GM10266 (cell line): Measurements from ENCODE around the gene ZNF300.

ENCODE experiments used
- DNase-seq: peaks from one replicate; pipeline ENCODE4 v3.0.0; 2012; ENCODE audit errors: extremely low spot score
- TF ChIP-seq, protein P1 (sequence below): IDR thresholded peaks from 2 replicates; pipeline ENCODE4 v1.5.1; 2012; ENCODE audit warnings: mild to moderate bottlenecking, low read depth; ENCODE audit not compliant: control insufficient read depth, insufficient read depth; ENCODE audit errors: missing control alignments

Gene ZNF300

DNA sequence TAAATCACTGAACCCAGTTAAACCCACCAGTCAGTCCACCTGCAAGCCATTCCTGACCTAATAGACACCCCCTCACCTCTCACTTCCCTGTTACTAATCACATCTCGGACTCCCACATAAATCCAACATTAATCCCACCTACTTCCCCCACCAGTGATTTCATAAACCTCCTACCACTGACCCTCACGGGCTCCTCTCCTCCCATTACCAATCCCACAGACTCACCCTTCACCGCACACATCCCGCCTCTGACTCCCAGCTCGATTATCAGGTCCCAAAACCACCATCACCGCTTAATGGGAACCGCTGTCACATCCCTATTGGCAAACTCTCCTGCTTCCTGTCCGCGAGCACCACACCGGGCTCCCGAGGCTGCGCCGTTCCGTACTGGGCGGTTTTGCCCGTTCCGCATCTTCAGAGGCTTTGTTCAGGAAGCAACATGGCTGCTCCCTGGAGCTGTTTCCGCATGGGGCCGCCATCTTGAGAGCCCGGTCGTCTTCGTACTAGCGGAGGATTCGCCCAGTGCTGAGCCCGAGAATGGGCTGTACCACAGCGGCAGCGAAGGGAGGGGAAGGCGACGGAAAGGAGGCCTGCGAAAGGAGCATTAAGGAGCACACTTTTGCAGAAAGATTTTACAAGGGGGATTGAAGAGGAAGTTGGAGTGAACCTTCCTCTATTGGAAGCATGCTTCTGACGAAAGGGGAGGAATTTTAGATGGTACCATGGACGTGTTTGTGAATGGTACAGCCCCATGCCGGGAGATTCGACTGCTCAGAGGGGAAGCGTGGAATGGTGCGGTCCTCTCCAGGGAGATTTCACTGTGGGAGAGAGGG lies at the start of gene ZNF300:
Gene ZNF300, minus strand, starts transcription at position 502 of the 833 bp plus-strand sequence. CDS start 1,825 bp downstream, outside the sequence.
- DNase-seq: no peak
- TF ChIP-seq, protein P1, sequence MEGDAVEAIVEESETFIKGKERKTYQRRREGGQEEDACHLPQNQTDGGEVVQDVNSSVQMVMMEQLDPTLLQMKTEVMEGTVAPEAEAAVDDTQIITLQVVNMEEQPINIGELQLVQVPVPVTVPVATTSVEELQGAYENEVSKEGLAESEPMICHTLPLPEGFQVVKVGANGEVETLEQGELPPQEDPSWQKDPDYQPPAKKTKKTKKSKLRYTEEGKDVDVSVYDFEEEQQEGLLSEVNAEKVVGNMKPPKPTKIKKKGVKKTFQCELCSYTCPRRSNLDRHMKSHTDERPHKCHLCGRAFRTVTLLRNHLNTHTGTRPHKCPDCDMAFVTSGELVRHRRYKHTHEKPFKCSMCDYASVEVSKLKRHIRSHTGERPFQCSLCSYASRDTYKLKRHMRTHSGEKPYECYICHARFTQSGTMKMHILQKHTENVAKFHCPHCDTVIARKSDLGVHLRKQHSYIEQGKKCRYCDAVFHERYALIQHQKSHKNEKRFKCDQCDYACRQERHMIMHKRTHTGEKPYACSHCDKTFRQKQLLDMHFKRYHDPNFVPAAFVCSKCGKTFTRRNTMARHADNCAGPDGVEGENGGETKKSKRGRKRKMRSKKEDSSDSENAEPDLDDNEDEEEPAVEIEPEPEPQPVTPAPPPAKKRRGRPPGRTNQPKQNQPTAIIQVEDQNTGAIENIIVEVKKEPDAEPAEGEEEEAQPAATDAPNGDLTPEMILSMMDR: no peak

DNA sequence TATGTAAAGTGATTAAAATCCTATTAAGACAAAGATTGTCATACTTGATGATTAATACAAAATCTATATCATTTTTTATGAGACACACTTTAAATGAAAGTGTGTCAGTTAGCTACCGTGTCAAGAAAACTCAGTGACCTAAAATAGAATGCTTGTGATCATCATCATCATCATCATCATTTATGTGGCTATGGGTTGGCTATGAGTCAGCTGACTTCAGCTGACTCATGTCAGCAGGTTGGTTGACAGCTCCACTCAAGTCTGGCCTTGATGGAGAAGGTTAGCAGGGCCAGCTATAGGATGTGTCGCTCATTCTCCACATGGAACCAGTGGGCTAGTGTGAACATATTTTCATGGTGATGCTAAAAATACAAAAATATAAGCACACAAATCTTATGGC lies 43.8 kb upstream of the ZNF300 start:
- DNase-seq: no peak
- TF ChIP-seq, protein P1: no peak

DNA sequence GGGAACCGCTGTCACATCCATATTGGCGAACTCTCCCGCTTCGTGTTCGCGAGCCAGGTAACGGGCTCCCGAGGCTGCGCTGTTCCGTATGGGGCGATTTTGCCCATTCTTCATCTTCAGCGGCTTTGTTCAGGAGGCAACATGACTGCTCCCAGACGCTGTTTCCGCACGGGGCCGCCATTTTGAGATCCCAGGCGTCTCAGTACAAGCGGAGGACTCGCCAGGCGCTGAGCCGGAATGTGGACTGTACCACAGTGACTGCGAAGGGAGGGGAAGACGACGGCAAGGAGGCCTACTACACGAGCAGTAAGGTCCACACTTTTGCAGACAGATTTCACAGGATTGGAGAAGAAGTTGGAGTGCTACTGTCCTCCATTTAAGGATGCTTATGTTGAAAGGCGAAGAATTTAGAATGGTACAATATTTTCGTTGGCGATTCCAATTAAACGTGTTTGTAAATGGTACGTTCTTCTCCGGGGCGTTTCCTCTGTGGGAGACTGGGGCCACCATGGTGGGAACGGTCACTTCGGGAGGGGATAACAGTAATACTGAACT lies 41.6 kb upstream of the ZNF300 start:
- TF ChIP-seq, protein P1: no peak
- no peak for DNase-seq

DNA sequence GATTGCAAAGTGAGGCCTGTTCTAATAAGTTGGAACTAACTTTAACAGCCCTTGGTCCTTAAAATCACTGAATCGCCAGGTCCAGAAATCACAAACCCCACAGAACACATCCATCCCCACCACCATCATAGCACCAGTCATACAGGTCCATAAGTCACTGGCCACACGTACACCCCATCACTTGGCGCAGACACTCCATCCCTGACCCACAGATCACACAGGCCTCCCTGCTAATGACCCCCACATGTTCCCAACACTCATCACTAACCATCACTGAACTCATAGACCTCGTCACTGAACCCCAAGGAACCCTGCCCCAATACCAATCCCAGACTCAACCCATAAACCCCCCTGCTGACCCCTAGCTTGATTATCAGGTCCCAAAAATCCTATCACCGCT lies 41.2 kb upstream of the ZNF300 start:
- no peak for DNase-seq

DNA sequence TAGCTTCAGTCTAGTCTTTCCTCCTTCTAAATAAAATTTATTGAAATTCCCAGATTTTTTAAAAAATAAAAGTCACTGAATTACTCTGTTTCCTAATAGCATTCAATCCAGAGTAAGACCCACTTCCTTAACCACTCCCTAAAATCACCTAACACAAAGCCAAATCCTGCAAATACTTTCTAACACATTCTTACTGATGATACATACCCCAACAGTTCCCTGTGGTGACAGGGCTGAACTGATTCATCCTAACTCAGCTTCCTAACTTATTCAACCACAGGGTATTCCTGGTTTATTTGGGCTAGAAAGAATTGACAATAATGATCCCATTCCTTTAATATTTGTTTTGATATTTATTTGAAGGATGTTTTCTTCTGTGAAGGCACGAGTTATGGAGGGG lies 40.7 kb upstream of the ZNF300 start:
- no peak for DNase-seq
- TF ChIP-seq, protein P1: no peak

More for the DNA sequence above, 41.2 kb upstream of the ZNF300 start:
- TF ChIP-seq, protein P1: no peak

DNA sequence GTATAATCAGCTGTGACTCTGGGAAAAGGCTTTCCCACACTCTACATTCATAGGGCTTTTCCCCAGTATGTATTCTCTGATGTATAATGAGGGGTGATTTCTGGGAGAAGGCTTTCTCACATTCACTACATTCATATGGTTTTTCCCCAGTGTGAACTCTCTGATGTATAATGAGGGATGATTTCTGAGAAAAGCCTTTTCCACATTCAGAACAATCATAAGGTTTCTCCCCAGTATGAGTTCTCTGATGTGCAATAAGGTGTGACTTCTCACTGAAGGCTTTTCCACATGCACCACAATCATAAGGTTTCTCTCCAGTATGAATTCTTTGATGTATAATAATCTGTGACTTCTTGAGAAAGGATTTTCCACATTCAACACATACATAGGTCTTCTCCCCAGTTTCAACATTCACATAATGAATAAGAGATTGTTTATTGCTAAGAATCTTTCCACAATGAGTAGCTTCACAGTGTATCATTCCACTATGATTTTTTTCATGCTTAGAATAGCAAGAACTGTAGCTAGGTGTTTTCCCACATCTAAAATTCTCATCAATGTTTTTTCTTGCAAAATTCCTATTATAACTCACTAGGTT lies 26.7 kb upstream of the ZNF300 start:
- TF ChIP-seq, protein P1: no peak
- no peak for DNase-seq

DNA sequence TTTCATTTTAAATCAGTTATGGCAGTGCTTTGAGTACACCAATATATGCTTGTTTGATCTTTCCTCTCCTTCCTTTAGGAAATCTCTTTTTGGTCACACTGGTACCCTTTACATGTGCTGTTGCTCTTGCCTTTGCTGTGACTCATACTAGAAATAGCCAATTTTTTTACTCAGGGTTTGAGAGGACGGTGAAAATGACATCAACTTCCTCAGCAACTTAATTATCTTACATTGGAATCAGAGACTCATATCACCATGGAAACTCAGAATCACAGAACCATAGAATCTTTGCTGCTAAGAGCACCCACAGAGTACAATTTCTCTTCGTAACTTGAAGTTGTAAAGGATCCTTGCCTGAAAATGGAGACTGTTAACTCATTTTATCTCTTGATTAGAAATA lies 13.8 kb upstream of the ZNF300 start:
- DNase-seq: no peak
- TF ChIP-seq, protein P1: no peak
